Hippocampal formation (tissue), 2 donors: ENCODE results near the gene MLLT10.
"Not testable (repeated sequence)": the region's sequence is repeated elsewhere in the genome, so short reads cannot be mapped to it uniquely, and the experiment has no call there.

Experiments used
- DNase-seq, 2 donors: peaks; one replicate each; lab custom pipeline; 2025; lab: John Stamatoyannopoulos, UW

MLLT10 gene

GRCh38 chr10:21528236-21529031 is 5.6 kb upstream of the MLLT10 start:
- DNase-seq: no peak

GRCh38 chr10:21529032-21529910 is 4.8 kb upstream of the MLLT10 start:
- DNase-seq: peak in 1 of 2 donors; percentile 51

- no peak for DNase-seq
Measured at GRCh38 chr10:21530168-21530567, 3.9 kb upstream of the MLLT10 start.

GRCh38 chr10:21530641-21531040 is 3.4 kb upstream of the MLLT10 start:
- no peak for DNase-seq

- no peak for DNase-seq
Measured at GRCh38 chr10:21531164-21531563, 2.9 kb upstream of the MLLT10 start.

- DNase-seq: no peak
Measured at GRCh38 chr10:21532694-21533466, 1.2 kb upstream of the MLLT10 start.

GRCh38 chr10:21534280-21534586 is 201 bp downstream of the MLLT10 start:
- no peak for DNase-seq

- peak in 1 of 2 donors; percentile 51 for DNase-seq
Measured at GRCh38 chr10:21534604-21535493, 817 bp downstream of the MLLT10 start.

GRCh38 chr10:21535494-21535965 is 1.5 kb downstream of the MLLT10 start:
- no peak for DNase-seq

GRCh38 chr10:21535976-21536375 is 1.9 kb downstream of the MLLT10 start:
- not testable (repeated sequence) for DNase-seq

- DNase-seq: no peak
Measured at GRCh38 chr10:21536874-21537273, 2.8 kb downstream of the MLLT10 start.

GRCh38 chr10:21540701-21541100 is 6.7 kb downstream of the MLLT10 start:
- not testable (repeated sequence) for DNase-seq

GRCh38 chr10:21547246-21547645 is 13.2 kb downstream of the MLLT10 start:
- no peak for DNase-seq

- DNase-seq: no peak
Measured at GRCh38 chr10:21552638-21553037, 18.6 kb downstream of the MLLT10 start.

GRCh38 chr10:21556527-21556926 is 22.5 kb downstream of the MLLT10 start:
- no peak for DNase-seq

- DNase-seq: not testable (repeated sequence)
Measured at GRCh38 chr10:21558984-21559383, 25.0 kb downstream of the MLLT10 start.

- no peak for DNase-seq
Measured at GRCh38 chr10:21570761-21571521, 36.9 kb downstream of the MLLT10 start.

GRCh38 chr10:21572578-21572977 is 38.5 kb downstream of the MLLT10 start:
- no peak for DNase-seq

GRCh38 chr10:21574514-21574913 is 40.5 kb downstream of the MLLT10 start:
- DNase-seq: not testable (repeated sequence)

- no peak for DNase-seq
Measured at GRCh38 chr10:21579291-21579690, 45.3 kb downstream of the MLLT10 start.
